Medulla oblongata (tissue), 1 donor: ENCODE measurements around the gene LPIN1.

Source experiments
- DNase-seq: peaks from one replicate; pipeline ENCODE4 v3.0.0-alpha.2; 2015; ENCODE audit errors: extremely low spot score

Gene LPIN1

GRCh38 chr2:11746376-11746806, at the start of gene LPIN1:
Gene LPIN1 (plus strand): TSS chr2:11746632. CDS start chr2:11765542, 18,910 bp downstream.
- peak; percentile 90 for DNase-seq

GRCh38 chr2:11696736-11697102, 49.7 kb upstream of the LPIN1 start:
- no peak for DNase-seq

- peak; percentile 70 for DNase-seq
Measured at GRCh38 chr2:11697103-11697871, 49.1 kb upstream of the LPIN1 start.

DNA sequence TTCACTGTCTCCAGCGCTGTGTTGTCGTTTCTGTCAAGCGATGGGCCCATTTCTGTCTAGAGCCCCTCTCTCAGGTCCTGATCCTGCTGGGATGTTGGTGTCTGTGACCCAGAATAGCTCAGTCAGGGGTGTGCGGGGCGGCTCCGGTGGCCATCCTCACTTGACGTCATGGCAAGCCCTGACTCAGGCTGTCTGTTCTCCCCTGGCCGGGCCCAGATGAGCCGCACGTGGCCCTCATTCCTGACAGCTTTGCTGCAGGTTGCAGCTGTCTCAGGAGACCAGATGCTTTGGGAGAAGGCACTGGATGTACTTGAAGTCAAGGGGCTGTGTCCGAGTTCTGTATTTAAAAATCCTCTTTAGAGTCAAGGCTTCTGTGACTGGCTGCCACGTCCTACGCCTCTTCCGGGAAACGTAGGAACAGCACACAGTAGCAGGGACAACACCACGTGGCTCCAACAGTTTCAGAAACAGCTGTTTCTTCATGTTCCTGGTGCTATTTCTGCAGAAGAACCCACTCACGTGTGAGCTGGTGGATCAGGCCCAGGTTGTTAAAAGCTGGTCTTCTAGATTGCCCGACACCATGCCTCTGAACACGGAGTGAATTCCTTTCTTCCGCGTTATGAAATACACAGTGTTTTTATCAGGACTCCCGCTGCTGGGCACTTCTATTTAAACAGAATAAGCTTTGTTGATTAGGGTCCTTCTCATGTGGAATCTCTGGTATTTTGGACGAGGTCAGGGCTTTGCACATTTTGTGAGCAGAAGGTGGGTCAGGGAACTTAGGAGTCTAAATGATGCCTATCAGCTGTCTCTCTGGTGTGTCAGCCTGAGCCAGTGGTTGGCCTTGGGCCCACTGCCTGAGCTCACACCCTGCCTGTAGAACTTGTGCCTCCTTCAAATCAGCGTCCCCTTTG, 48.2 kb upstream of the LPIN1 start:
- peak; percentile 38 for DNase-seq

DNA sequence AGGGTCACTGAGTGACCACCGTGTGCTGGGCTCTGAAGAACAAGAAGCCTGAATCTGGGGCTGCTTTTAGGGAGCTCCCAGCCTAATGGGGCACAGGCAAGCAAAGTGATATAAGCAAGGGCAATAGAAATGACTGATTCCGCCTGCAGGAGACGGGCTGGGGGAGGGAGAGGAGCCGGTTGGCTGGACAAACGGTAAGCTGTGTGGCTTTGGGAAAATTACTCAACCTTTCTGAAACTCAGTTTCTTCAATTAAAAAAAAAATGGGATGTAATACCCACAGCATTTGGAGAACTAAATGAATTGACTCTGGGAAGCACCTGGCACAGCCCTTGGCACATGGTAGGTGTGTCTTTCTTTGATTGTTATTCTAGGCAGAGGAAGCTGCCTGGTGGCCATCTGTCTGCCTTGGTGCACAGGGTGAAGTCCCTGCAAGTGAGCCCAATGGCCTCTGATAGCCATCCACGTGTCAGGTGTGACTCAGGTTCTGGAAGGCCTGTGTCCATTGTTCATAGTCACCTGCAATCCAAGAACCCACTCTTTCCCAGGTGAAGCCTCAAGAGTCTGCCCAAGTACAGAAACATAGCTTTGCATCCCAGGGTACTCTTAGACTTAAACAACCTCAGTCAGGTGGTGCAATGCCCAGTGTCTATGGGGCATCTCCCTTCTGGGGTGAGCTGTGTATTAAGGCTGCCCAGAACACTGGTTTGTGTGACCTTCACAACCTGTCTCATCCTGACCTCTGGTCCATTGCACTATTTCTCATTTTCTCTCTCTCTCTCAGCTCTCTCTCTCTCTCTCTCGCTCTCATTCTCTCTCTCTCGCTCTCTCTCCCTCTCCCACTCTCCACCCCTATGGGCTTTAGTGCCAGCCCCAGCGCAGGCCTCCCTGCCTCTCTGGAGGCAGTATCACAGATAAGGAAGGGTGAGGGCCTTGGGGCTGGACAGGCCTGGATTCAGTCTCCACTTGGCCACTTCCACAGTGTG, 46.5 kb upstream of the LPIN1 start:
- no peak for DNase-seq

DNA sequence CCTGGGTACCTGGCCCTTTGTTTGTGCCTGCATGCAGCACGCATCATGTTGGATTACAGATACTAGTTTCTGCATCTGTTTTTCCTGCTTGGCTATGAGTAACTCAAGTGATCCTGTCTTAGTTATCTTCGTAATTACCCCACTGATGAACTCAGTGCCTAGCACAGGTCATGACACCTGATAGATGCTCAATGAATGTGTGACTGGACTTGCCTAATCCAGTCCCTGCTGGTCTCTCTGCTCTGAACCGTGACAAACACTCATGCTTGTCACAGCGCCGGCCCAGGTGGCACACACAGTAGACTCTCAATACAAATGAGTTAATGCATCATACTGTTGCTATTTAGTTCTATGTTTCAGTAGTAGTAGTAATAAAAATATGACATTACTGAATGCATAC, 45.2 kb upstream of the LPIN1 start:
- DNase-seq, result no peak

GRCh38 chr2:11701751-11702301, 44.6 kb upstream of the LPIN1 start:
- peak; percentile 57 for DNase-seq

- DNase-seq, result no peak
Measured at GRCh38 chr2:11702946-11703345, 43.5 kb upstream of the LPIN1 start.

- no peak for DNase-seq
Measured at GRCh38 chr2:11703700-11704099, 42.7 kb upstream of the LPIN1 start.

DNA sequence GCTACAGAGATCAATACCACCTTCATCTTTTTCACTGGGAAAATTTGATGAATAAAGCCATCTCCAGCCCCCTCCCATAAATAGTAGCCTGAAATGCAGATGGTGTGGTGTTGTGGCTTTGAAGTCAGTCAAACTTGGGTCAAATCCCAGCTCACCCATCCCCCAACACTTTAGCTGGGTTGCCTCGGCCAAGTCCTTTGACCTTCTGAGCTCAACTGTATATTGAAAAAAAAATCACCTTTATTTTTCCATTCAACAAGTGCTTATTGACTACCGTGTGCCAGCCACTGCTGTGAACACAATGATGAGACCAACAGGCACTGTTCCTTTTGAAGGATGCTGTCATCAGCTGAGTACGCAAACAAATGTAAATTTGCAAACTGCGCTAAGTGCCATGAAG, 41.4 kb upstream of the LPIN1 start:
- DNase-seq, result no peak

- DNase-seq, result no peak
Measured at GRCh38 chr2:11705711-11706110, 40.7 kb upstream of the LPIN1 start.

DNA sequence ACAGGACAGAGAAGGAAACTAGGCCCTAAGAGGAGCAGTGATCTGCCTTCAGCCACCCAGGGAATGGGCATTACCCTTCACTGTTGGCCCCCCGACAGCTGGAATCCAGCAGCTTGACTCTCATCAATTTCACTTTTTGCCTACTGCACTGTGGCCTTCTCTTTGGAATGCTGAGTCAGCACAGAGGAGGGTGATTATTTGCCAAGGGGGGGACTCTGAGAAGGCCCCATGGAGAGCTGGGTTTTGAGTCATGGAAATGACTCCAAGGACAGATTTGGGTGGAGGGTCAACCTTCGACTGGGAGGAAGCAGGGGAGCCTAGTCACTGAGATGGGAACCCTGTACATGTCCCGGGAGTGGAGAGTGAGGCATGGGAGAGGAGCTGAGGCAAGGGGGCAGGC, 38.3 kb upstream of the LPIN1 start:
- DNase-seq, result no peak

DNA sequence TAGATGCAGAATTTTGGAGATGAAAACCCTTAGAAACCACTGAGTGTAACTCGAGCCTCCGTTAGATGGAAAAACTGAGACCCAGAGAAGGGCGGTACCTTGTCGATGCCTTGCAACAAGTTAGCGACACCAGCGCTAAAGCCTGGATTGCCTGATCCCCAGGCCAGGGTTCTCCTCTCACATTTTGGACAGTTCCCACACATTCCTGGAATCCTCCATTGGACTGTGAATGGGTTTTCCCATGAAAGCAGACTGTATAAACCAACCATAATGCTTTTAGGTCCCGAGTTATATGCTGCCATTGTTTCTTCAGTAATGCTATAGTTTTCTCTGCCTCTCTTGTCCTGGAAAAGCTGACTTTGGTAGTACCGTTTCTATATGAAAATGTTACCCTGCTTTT, 37.1 kb upstream of the LPIN1 start:
- DNase-seq, result no peak

DNA sequence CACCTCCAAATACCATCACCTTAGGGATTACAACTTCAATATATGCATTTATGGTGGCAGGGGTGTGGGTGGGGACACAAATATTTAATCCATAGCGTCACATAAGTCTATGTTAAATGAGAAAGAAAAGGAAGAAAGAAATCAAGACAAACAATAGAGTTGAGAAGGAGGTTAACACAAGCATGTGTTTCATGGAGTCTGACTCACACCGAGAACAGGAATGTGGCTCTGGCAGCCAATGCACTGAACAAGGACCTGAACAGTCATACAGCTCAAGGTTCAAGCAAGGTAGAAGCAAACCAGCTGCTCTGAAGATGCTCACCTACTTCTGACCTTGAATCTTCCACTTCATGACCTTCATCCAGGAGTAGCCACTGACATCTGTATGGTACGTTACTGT, 36.2 kb upstream of the LPIN1 start:
- DNase-seq, result peak; percentile 25

GRCh38 chr2:11710632-11711353, 35.6 kb upstream of the LPIN1 start:
- peak; percentile 41 for DNase-seq

DNA sequence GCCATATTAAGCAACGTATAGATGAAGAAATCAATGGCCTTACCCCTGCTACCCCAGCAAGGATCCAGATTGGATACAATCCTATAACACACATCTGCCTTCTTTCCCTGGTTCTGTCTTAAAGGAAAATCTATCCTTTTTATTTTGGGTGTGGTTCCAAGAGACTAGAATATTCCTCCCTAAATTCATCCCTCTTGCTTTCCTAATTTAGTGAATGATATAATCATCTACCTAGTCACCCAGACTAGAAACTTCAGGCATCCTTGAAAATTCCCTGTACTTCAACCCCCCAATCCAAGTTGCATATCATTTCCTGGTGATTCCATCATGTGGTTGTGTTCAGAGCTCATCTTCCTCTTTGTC, 35.1 kb upstream of the LPIN1 start:
- no peak for DNase-seq

DNA sequence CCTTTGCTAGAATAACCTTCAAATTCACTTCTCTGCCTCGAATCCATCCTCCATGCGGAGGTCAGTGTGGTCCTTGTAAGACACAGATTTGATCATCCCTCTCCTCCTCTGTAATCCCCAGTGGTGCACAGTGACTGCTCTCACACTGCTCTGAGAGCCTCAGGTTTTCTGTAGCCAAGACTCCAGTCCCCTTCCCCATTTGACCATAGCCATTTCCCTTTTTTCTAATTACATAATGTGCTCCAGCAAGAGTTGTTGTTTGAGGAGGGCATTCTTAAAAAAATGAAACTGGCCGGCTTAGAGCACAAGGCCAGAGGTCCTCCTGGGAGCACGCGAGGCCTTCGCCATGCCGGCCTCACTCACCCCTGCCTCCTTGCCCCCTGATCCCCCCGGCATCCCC, 34.7 kb upstream of the LPIN1 start:
- no peak for DNase-seq

DNA sequence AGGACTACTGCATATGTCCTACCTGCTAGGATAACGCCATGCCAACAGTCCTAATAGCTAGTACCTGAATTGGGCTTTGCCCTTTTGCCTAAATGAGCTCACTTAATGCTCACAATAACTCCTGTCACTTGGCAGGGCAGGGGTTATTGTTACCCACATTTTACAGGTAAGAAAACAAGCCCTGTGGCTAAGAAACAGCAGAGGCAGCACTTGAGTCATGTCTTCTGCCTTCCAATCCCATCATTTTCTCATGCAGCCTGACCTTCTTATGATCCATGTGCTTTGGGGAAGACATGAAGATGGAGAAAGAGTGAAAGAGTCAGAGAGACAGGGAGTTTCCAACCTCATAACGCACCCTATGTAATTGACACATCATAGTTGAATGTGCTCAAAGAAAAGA, 33.6 kb upstream of the LPIN1 start:
- no peak for DNase-seq

- DNase-seq, result no peak
Measured at GRCh38 chr2:11713815-11714214, 32.6 kb upstream of the LPIN1 start.

DNA sequence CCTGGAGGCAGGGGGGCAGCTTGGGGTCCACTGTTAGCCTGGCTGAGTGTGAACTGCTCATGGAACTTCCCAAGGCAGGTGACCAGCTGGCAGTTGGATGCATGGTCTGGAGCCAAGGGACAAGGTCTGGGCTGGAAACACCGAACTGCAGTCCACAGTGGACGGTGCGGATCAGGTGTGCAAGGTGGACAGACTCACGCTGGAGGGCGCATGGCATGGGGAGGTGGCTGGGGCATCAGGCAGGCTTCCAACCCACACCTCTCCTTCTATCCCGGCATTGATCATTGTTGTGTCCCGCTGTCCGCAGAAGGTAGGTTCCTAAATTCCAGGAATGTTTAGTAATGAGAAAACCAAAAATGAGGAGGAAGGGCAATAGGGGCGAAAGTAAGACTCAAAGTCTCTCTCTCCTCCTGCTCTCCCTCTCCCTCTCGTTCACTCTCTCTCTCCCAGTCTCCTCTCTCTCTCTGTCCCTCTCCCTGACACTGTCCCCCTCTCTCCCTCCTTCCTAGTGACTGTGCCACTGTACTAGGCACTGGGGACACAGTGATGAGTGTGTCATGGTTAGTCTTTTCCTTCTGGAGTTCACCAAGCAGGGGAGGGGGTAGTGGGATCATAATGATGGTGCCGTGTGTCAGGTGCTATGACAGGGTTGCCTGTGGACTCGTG, 30.3 kb upstream of the LPIN1 start:
- no peak for DNase-seq
